ENCODE results near the gene POC1B. TPM values are rescaled to one million over a fixed set of nuclear protein-coding genes. Genes with fewer than 3 reads are reported as not detected.

The POC1B gene
- total RNA-seq, 4 donors from 2014 or later = 22.7 to 38.7 (median 25.1) TPM

DNA sequence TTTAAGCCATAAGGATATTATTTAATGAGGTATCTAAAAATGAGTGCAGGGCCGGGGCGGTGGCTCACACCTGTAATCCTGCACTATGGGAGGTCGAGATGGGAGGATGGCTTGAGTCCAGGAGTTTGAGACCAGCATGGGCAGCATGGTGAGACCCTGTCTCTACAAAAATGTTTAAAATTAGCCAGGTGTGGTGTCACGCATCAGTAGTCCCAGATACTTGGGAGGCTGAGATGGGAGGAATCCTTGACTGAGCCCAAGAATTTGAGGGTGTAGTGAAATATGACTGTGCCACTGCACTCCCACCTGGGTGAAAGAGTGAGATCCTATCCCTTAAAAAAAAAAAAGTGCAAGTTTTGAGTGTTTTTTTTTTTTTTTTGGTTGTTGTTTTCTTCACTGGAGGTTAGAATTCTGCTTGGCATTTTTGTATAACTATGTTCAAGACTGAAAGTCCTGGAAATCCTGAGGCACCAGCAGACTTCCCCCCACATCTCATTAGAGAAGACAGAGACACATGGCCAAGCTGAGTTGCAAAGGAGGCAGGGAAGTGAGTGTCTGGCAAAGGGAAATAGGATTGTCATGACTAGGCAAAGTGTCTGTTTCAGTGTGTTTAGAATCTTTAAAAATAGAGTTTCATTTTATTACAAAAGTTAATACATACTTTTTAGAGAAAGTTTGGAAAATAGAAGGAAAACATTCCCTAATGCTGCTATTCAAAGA, 120.1 kb downstream of the POC1B start:
- no peak for TF ChIP-seq EP300 (IDR thresholded peaks at IDR 0.05)
- TF ChIP-seq POLR2A (IDR thresholded peaks at IDR 0.05) = no peak
- TF ChIP-seq, protein P1, sequence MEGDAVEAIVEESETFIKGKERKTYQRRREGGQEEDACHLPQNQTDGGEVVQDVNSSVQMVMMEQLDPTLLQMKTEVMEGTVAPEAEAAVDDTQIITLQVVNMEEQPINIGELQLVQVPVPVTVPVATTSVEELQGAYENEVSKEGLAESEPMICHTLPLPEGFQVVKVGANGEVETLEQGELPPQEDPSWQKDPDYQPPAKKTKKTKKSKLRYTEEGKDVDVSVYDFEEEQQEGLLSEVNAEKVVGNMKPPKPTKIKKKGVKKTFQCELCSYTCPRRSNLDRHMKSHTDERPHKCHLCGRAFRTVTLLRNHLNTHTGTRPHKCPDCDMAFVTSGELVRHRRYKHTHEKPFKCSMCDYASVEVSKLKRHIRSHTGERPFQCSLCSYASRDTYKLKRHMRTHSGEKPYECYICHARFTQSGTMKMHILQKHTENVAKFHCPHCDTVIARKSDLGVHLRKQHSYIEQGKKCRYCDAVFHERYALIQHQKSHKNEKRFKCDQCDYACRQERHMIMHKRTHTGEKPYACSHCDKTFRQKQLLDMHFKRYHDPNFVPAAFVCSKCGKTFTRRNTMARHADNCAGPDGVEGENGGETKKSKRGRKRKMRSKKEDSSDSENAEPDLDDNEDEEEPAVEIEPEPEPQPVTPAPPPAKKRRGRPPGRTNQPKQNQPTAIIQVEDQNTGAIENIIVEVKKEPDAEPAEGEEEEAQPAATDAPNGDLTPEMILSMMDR (IDR thresholded peaks at IDR 0.05) = no peak
- Histone ChIP-seq H3K4me1 (no peaks in the 10 kb centered on the region), H3K36me3 (no peaks in the 10 kb centered on the region), H3K4me3 (no peak overlapping the region), H3K9me3 (no peaks in the 10 kb centered on the region), H3K27me3 (no peaks in the 10 kb centered on the region), H3K27ac (no peak overlapping the region)
- 90 to 93% methylated on average over 4 of the region's 4 CpGs for WGBS, 2 donors
- DNase-seq (ENCODE audit: low spot score in 2 of 2) = no peak

DNA sequence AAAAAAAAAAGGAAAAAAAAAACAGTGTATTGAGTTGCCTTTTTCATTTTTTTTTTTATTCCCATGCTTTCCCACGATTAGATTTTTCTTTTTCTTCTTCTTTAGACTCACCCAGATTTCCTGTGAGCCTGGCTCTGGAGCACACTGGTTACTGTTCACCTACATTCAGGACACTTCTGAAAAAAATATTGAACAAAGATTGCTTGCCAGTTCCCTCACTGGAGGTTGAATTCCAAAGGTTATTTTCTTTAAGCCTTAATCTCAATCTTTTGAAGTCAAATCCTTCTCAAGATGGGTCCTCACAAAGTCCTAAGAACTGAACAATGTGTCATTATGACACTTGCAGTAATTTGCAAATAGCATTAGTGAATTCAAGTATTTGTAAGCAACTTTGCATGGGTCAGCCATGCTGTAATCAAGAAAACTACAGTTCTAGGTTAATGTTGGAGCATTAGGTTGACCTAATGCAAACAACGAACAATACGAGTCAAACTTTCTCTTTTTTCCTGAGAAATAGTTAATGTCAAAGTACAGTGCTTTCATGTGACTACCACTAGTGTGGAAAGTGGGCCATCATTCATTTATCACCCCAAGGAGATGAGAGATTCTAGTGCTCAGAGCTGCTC, 124.3 kb downstream of the POC1B start:
- Histone ChIP-seq H3K9me3 (no peaks in the 10 kb centered on the region), H3K4me3 (no peak overlapping the region), H3K4me1 (no peaks in the 10 kb centered on the region), H3K27ac (no peak overlapping the region), H3K36me3 (peaks cover 0 to 8% (median 0%) of the 10 kb centered on the region in 3 donors), H3K27me3 (no peaks in the 10 kb centered on the region)
- TF ChIP-seq POLR2A (IDR thresholded peaks at IDR 0.05) (no peak), EP300 (IDR thresholded peaks at IDR 0.05) (no peak)
- TF ChIP-seq, protein P1 (IDR thresholded peaks at IDR 0.05) = no peak
- WGBS, 2 donors = 66 to 77% methylated on average over 3 of the region's 3 CpGs
- no peak for DNase-seq (ENCODE audit: low spot score in 2 of 2)

DNA sequence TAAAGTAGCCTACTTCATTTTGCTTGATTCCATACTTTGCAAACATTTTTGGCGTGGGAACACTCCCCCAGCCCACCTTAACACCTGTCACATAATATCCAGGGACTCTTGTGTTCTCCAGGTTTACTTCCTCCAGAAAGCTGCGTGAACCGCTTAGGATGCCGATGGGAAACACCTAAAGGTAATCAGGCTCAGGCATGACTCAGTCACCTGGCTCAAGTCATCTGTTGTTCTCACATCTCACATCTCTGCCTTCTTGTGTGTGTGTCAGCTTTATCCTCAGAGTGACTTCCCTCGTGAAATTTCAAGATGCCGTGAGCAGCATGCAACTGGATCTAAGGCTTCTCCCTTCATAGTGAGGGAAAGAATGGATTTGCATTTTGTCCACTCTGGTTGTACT, 125.4 kb downstream of the POC1B start:
- WGBS, 2 donors = 95 to 96% methylated on average over 6 of the region's 6 CpGs

DNA sequence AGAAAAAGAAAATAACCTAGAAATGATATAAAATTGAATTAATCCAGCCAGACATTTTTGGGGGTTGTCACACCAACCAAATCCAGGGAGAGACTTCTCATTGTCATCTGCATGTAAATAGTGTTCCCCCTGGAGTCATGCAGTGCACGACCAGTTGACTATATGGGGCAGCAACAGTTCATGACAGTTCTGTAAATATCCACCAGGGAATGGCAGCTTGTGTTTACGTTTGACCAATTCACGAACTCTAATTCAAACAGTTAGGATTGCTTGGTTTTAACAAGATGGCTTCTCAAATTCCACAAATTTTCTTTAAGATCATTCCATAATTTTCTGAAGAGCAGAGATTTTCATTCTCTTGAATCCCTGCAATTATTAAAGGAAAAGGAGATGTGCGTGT, 130.1 kb downstream of the POC1B start:
- no peak for DNase-seq (ENCODE audit: low spot score in 2 of 2)
- WGBS, 2 donors = 76 to 77% methylated on average over 4 of the region's 4 CpGs
- peaks cover 0 to 4% (median 0%) of the 10 kb centered on the region in 4 donors for H3K4me1 ChIP-seq
- peaks cover 0 to 8% (median 0%) of the 10 kb centered on the region in 3 donors for H3K36me3 ChIP-seq
- no peak overlapping the region for H3K4me3 ChIP-seq
- H3K9me3 ChIP-seq = no peaks in the 10 kb centered on the region
- TF ChIP-seq EP300 (IDR thresholded peaks at IDR 0.05) = no peak
- TF ChIP-seq, protein P1 (IDR thresholded peaks at IDR 0.05) = no peak
- TF ChIP-seq POLR2A (IDR thresholded peaks at IDR 0.05) = no peak
- H3K27ac ChIP-seq = no peak overlapping the region
- no peaks in the 10 kb centered on the region for H3K27me3 ChIP-seq

More for the DNA sequence above, 125.4 kb downstream of the POC1B start:
- H3K27me3 ChIP-seq = no peaks in the 10 kb centered on the region
- DNase-seq (ENCODE audit: low spot score in 2 of 2) = no peak
- no peak overlapping the region for H3K4me3 ChIP-seq
- peaks cover 0 to 8% (median 0%) of the 10 kb centered on the region in 3 donors for H3K36me3 ChIP-seq
- no peaks in the 10 kb centered on the region for H3K4me1 ChIP-seq
- no peaks in the 10 kb centered on the region for H3K9me3 ChIP-seq
- no peak overlapping the region for H3K27ac ChIP-seq
- TF ChIP-seq EP300 (IDR thresholded peaks at IDR 0.05) (no peak), POLR2A (IDR thresholded peaks at IDR 0.05) (no peak)
- TF ChIP-seq, protein P1 (IDR thresholded peaks at IDR 0.05) = no peak

DNA sequence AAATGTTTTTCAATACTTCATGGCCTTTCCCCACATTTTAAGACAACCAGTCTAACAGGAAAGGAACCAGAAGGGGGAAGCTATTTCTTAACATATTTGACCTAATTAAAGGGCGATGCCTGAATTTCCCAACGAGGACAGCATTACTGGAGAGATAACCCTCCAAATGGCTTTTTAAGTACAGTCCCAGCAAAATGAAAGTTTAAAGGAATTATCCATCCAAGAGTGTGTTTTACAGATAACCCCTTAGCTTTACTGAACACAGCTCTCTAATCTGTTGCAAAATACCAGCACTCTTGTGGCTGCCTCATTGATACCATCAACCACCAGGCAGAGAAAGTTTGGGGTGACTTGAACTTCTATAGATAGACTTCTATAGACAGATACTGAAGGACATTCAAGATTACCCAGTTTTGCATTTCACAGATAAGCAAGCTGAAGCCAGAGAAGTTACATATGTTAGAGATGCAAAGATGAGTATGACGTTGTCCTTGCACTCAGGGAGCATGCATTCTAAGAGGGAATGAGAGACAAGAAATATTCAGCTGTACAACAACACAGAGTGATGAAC, 132.2 kb downstream of the POC1B start:
- 66 to 75% methylated on average over 3 of the region's 3 CpGs for WGBS, 2 donors
- no peak for TF ChIP-seq POLR2A (IDR thresholded peaks at IDR 0.05)
- TF ChIP-seq EP300 (IDR thresholded peaks at IDR 0.05) = no peak
- TF ChIP-seq, protein P1 (IDR thresholded peaks at IDR 0.05) = no peak
- DNase-seq (ENCODE audit: low spot score in 2 of 2) = no peak
- H3K9me3 ChIP-seq = no peaks in the 10 kb centered on the region
- no peaks in the 10 kb centered on the region for H3K27me3 ChIP-seq
- H3K4me1 ChIP-seq = peaks cover 0 to 5% (median 0%) of the 10 kb centered on the region in 4 donors
- no peak overlapping the region for H3K27ac ChIP-seq
- H3K36me3 ChIP-seq = no peaks in the 10 kb centered on the region
- no peak overlapping the region for H3K4me3 ChIP-seq
